ENCODE measurements around the gene KRTAP10-7.
"Not testable (repeated sequence)": the region's sequence is repeated elsewhere in the genome, so short reads cannot be mapped to it uniquely, and the experiment has no call there.

KRTAP10-7 gene, protein sequence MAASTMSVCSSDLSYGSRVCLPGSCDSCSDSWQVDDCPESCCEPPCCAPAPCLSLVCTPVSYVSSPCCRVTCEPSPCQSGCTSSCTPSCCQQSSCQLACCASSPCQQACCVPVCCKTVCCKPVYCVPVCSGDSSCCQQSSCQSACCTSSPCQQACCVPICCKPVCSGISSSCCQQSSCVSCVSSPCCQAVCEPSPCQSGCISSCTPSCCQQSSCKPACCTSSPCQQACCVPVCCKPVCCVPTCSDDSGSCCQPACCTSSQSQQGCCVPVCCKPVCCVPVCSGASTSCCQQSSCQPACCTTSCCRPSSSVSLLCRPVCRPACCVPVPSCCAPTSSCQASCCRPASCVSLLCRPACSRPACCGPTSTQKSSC

DNA sequence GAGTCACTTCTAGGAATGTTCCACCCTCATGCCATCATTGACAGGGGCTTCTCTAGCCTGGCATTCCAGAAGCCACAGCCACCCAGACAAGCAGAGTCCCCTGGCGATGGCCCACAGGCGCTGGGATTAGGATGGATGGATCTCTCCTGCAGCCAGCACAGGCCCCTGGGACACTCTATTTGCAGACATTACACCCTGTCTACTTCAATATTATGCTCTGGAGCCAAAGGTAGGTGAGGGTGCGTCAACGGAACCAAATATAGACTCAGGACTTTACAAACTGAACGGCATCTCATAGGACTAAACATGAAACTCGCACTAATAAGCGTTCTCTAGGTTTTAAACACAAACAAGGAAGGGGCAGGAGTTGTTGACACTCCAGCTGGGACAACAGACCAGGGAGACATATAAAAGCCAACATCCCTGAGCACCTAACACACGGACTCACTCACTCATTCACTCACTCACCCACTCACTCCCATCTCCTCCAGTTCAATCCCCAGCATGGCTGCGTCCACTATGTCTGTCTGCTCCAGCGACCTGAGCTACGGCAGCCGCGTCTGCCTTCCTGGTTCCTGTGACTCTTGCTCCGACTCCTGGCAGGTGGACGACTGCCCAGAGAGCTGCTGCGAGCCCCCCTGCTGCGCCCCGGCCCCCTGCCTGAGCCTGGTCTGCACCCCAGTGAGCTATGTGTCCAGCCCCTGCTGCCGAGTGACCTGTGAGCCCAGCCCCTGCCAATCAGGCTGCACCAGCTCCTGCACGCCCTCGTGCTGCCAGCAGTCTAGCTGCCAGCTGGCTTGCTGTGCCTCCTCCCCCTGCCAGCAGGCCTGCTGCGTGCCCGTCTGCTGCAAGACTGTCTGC, at the start of gene KRTAP10-7:
TSS of gene KRTAP10-7 (plus strand) at position 480 of the 861 bp plus-strand sequence. CDS start at position 505, 25 bp downstream.
- not testable (repeated sequence) for H3K36me3 ChIP-seq (ENCODE audit: control insufficient read depth, insufficient read depth, low read length); H3K27me3 ChIP-seq (replicated peaks; ENCODE audit: control insufficient read depth, insufficient read depth, low read length); DNase-seq (ENCODE audit: extremely low read depth, insufficient read length); H3K4me3 ChIP-seq (replicated peaks; ENCODE audit: low read depth, low read length)

DNA sequence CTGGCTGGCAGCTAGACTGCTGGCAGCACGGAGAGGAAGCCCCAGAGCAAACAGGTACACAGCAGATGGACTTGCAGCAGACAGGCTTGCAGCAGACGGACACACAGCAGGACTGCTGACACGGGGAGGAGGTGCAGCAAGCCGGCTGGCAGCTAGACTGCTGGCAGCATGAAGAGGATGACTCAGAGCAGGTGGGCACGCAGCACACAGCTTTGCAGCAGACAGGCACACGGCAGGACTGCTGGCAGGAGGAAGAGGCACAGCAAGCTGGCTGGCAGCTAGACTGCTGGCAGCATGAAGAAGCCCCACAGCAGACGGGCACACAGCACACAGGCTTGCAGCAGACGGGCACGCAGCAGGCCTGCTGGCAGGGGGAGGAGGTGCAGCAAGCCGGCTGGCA, 49.6 kb upstream of the KRTAP10-7 start:
- H3K4me3 ChIP-seq (replicated peaks; ENCODE audit: low read depth, low read length): no peak overlapping the region
- H3K36me3 ChIP-seq (ENCODE audit: control insufficient read depth, insufficient read depth, low read length): no peaks in the 10 kb centered on the region
- no peak for TF ChIP-seq CTCF (IDR thresholded peaks at IDR 0.05; ENCODE audit: insufficient read depth, low read length, poor library complexity, severe bottlenecking)
- H3K27me3 ChIP-seq (replicated peaks; ENCODE audit: control insufficient read depth, insufficient read depth, low read length): no peaks in the 10 kb centered on the region; the same call in 1 of the 2 replicates
- no peak for DNase-seq (ENCODE audit: extremely low read depth, insufficient read length)

- no peak for TF ChIP-seq CTCF (IDR thresholded peaks at IDR 0.05; ENCODE audit: insufficient read depth, low read length, poor library complexity, severe bottlenecking)
- H3K27me3 ChIP-seq (replicated peaks; ENCODE audit: control insufficient read depth, insufficient read depth, low read length): no peaks in the 10 kb centered on the region; the same call in 1 of the 2 replicates
- no peak for DNase-seq (ENCODE audit: extremely low read depth, insufficient read length)
- H3K4me3 ChIP-seq (replicated peaks; ENCODE audit: low read depth, low read length): no peak within 1 kb of the TSS
- no peaks in the 10 kb centered on the region for H3K36me3 ChIP-seq (ENCODE audit: control insufficient read depth, insufficient read depth, low read length)
Measured at GRCh38 chr21:44551340-44551961, 48.9 kb upstream of the KRTAP10-7 start, which contains the start of gene KRTAP10-2. Gene KRTAP10-2 (minus strand): TSS chr21:44551505. CDS start chr21:44551458, 47 bp downstream.

DNA sequence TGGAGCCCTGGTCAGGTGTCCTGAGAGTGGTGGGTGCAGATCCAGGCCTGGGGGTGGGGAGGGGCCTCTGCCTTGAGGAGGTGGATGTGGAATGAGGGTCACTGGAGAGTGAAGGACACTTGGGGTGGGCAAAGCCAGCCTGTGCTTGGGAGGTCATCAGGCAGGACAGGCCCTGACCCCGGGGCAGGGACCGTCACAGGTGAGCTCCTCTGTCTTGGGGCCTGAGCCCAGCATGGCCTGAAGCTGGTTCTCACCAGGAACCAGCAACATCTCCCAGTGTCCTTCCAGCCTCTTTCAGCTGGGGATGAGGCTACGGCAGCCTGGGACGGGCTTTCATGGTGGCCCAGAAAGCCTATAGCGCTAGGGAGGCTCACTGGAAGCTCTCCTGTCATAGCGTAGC, 48.3 kb upstream of the KRTAP10-7 start:
- DNase-seq (ENCODE audit: extremely low read depth, insufficient read length): no peak
- TF ChIP-seq CTCF (IDR thresholded peaks at IDR 0.05; ENCODE audit: insufficient read depth, low read length, poor library complexity, severe bottlenecking): no peak
- Histone ChIP-seq H3K36me3 (ENCODE audit: control insufficient read depth, insufficient read depth, low read length) (no peaks in the 10 kb centered on the region), H3K27me3 (replicated peaks; ENCODE audit: control insufficient read depth, insufficient read depth, low read length) (no peaks in the 10 kb centered on the region; the same call in 1 of the 2 replicates), H3K4me3 (replicated peaks; ENCODE audit: low read depth, low read length) (no peak overlapping the region)

DNA sequence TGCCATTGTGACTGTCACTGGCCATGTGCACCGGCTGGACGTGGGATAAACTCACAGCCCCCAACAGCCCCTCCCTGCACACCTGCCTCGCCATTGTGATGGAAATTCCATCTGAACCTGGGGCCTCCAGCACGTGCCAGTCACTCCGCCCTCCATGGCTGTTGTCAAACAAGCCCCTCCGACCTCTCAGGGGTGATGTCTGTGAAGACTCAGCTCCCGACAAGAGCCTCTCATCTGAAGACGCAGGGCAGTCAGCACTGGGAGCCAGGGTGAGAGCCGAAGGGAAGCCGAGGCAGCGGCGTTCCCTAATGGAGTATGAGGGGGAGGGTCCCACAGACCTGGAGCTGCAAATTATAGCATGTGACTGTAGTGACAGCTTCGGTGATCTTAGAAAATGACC, 47.7 kb upstream of the KRTAP10-7 start:
- Histone ChIP-seq H3K27me3 (replicated peaks; ENCODE audit: control insufficient read depth, insufficient read depth, low read length) (no peaks in the 10 kb centered on the region; the same call in 1 of the 2 replicates), H3K4me3 (replicated peaks; ENCODE audit: low read depth, low read length) (no peak overlapping the region), H3K36me3 (ENCODE audit: control insufficient read depth, insufficient read depth, low read length) (no peaks in the 10 kb centered on the region)
- DNase-seq (ENCODE audit: extremely low read depth, insufficient read length): no peak
- no peak for TF ChIP-seq CTCF (IDR thresholded peaks at IDR 0.05; ENCODE audit: insufficient read depth, low read length, poor library complexity, severe bottlenecking)

Data from GM06990 (cell line).